Ammon's horn (tissue), 1 donor: ENCODE measurements around the gene CENPC.
"Not testable (repeated sequence)": the region's sequence is repeated elsewhere in the genome, so short reads cannot be mapped to it uniquely, and the experiment has no call there.

Source experiments
- DNase-seq: peaks from one replicate; pipeline ENCODE4 v3.0.0-alpha.2; 2016; ENCODE audit warnings: low spot score

The CENPC gene

GRCh38 chr4:67552146-67552792 lies 7.0 kb upstream of the CENPC start:
- DNase-seq: not testable (repeated sequence)

GRCh38 chr4:67550857-67551256 lies 5.6 kb upstream of the CENPC start:
- no peak for DNase-seq

GRCh38 chr4:67550451-67550850 lies 5.1 kb upstream of the CENPC start:
- DNase-seq: no peak

GRCh38 chr4:67549123-67549522 lies 3.8 kb upstream of the CENPC start:
- DNase-seq: peak; percentile 17

GRCh38 chr4:67546971-67547370 lies 1.7 kb upstream of the CENPC start:
- peak; percentile 13 for DNase-seq

- DNase-seq: no peak
Measured at GRCh38 chr4:67546004-67546356, 677 bp upstream of the CENPC start.

GRCh38 chr4:67542076-67542475 lies 3.2 kb downstream of the CENPC start:
- DNase-seq: no peak

GRCh38 chr4:67539830-67540229 lies 5.5 kb downstream of the CENPC start:
- DNase-seq: no peak

- DNase-seq: no peak
Measured at GRCh38 chr4:67535280-67535840, 9.9 kb downstream of the CENPC start.

GRCh38 chr4:67533112-67533511 lies 12.2 kb downstream of the CENPC start:
- DNase-seq: no peak

GRCh38 chr4:67532397-67532796 lies 12.9 kb downstream of the CENPC start:
- DNase-seq: not testable (repeated sequence)

- DNase-seq: no peak
Measured at GRCh38 chr4:67531379-67531962, 13.8 kb downstream of the CENPC start.

- DNase-seq: not testable (repeated sequence)
Measured at GRCh38 chr4:67524140-67524539, 21.2 kb downstream of the CENPC start.

GRCh38 chr4:67522851-67523671 lies 22.2 kb downstream of the CENPC start:
- DNase-seq: no peak

- DNase-seq: peak; percentile 13
Measured at GRCh38 chr4:67522230-67522629, 23.1 kb downstream of the CENPC start.

GRCh38 chr4:67521506-67521905 lies 23.8 kb downstream of the CENPC start:
- DNase-seq: no peak

- no peak for DNase-seq
Measured at GRCh38 chr4:67520141-67520540, 25.2 kb downstream of the CENPC start.

- DNase-seq: no peak
Measured at GRCh38 chr4:67512501-67512900, 32.8 kb downstream of the CENPC start.

- DNase-seq: peak; percentile 8
Measured at GRCh38 chr4:67500373-67500772, 44.9 kb downstream of the CENPC start.

- no peak for DNase-seq
Measured at GRCh38 chr4:67499799-67500198, 45.5 kb downstream of the CENPC start.

GRCh38 chr4:67483868-67484602 lies 61.3 kb downstream of the CENPC start:
- no peak for DNase-seq

GRCh38 chr4:67480810-67481209 lies 64.5 kb downstream of the CENPC start:
- DNase-seq: no peak
